GM11168 (cell line): ENCODE results near the gene DAZAP1.

Experiments used
- in situ Hi-C: fragments of 300-500 bp; cut with MboI; formaldehyde crosslinking; loops from one replicate; pipeline ENCODE4 v1.12.0; 2022; ENCODE audit warnings: low sequenced_read_pairs; ENCODE audit not compliant: unreplicated experiment

The DAZAP1 gene

GRCh38 chr19:1452802-1453524, 45.6 kb downstream of the DAZAP1 start:
- in situ Hi-C loops, result no loop called here

GRCh38 chr19:1453525-1454364, 46.4 kb downstream of the DAZAP1 start:
- in situ Hi-C loops, result no loop called here

- in situ Hi-C loops, result no loop called here
Measured at GRCh38 chr19:1455002-1455335, 47.6 kb downstream of the DAZAP1 start.

GRCh38 chr19:1455336-1456120, 48.1 kb downstream of the DAZAP1 start:
- in situ Hi-C loops, result no loop called here

- in situ Hi-C loops, result no loop called here
Measured at GRCh38 chr19:1456121-1456900, 48.9 kb downstream of the DAZAP1 start.

GRCh38 chr19:1457031-1457739, 49.8 kb downstream of the DAZAP1 start:
- in situ Hi-C loops, result no loop called here

- in situ Hi-C loops, result no loop called here
Measured at GRCh38 chr19:1457892-1458291, 50.5 kb downstream of the DAZAP1 start.

GRCh38 chr19:1459479-1459878, 52.1 kb downstream of the DAZAP1 start:
- in situ Hi-C loops, result no loop called here

GRCh38 chr19:1460033-1460995, 52.9 kb downstream of the DAZAP1 start:
- in situ Hi-C loops, result no loop called here

- in situ Hi-C loops, result no loop called here
Measured at GRCh38 chr19:1461862-1462261, 54.5 kb downstream of the DAZAP1 start.

- in situ Hi-C loops, result no loop called here
Measured at GRCh38 chr19:1465191-1466016, 58.0 kb downstream of the DAZAP1 start.

- in situ Hi-C loops, result no loop called here
Measured at GRCh38 chr19:1466018-1466460, 58.7 kb downstream of the DAZAP1 start.

- in situ Hi-C loops, result no loop called here
Measured at GRCh38 chr19:1466461-1467214, 59.3 kb downstream of the DAZAP1 start.

GRCh38 chr19:1467215-1467489, 59.8 kb downstream of the DAZAP1 start:
- in situ Hi-C loops, result no loop called here

GRCh38 chr19:1467490-1468273, 60.3 kb downstream of the DAZAP1 start:
- in situ Hi-C loops, result no loop called here

- in situ Hi-C loops, result no loop called here
Measured at GRCh38 chr19:1468274-1468820, 61.0 kb downstream of the DAZAP1 start.
